Activated CD8-positive, alpha-beta memory T cell treated with anti-CD3 and anti-CD28 coated beads, Interleukin-2, amount 50 U/mL, for 24 hours (primary cell): ENCODE data around the gene ANKRD65.
"Not testable (repeated sequence)": the region's sequence is repeated elsewhere in the genome, so short reads cannot be mapped to it uniquely, and the experiment has no call there.

ENCODE experiments used
- DNase-seq: peaks from one replicate; pipeline ENCODE4 v3.0.0-alpha.2; 2020; ENCODE audit errors: extremely low read depth

The ANKRD65 gene

GRCh38 chr1:1371746-1372711, 49.0 kb downstream of the ANKRD65 start:
- peak; percentile 37 for DNase-seq

GRCh38 chr1:1371364-1371745, 49.7 kb downstream of the ANKRD65 start:
- no peak for DNase-seq

GRCh38 chr1:1370771-1371300, 50.2 kb downstream of the ANKRD65 start:
- no peak for DNase-seq

- DNase-seq = not testable (repeated sequence)
Measured at GRCh38 chr1:1370094-1370493, 51.0 kb downstream of the ANKRD65 start.
